Measurements from ENCODE around the gene TNRC6A.
"Not testable (repeated sequence)": the region's sequence is repeated elsewhere in the genome, so short reads cannot be mapped to it uniquely, and the experiment has no call there.

TNRC6A gene

DNA sequence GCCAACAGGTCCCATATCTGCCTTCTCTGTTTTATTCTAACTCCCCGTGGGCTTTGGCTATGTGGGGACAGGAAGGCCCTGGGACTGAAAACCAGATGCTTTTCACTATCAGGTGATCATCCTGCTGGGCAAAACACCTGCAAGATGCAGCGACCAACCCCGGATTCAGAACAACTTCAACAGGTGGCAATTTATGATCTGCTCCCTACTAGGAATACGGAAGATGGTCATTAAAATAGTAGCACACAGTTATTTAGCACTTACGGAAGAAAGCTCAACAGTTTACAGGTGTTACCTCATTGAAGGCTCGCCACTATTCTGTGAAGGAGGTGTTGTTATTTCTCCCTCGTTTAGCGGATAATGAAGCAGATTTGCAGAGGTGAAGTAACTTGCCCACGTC, 108.5 kb downstream of the TNRC6A start:
- Histone ChIP-seq H3K4me3 (ENCODE audit: low read depth in 1 of 2, low read length in 2 of 2) (no peak overlapping the region), H3K4me1 (ENCODE audit: control insufficient read depth in 1 of 2, insufficient read depth in 2 of 2, low read length in 2 of 2) (peaks cover 15 to 18% of the 10 kb centered on the region in 2 donors), H3K9ac (ENCODE audit: low read depth in 1 of 2, low read length in 2 of 2) (no peak overlapping the region), H3K27ac (ENCODE audit: low read depth, low read length) (no peak overlapping the region), H3K27me3 (ENCODE audit: control insufficient read depth in 1 of 2, insufficient read depth in 2 of 2, low read length in 2 of 2) (no peaks in the 10 kb centered on the region), H3K36me3 (ENCODE audit: control insufficient read depth in 1 of 2, insufficient read depth in 2 of 2, low read length in 2 of 2) (no peaks in the 10 kb centered on the region), H3K9me3 (ENCODE audit: control insufficient read depth in 1 of 2, low read length in 2 of 2) (no peaks in the 10 kb centered on the region)

DNA sequence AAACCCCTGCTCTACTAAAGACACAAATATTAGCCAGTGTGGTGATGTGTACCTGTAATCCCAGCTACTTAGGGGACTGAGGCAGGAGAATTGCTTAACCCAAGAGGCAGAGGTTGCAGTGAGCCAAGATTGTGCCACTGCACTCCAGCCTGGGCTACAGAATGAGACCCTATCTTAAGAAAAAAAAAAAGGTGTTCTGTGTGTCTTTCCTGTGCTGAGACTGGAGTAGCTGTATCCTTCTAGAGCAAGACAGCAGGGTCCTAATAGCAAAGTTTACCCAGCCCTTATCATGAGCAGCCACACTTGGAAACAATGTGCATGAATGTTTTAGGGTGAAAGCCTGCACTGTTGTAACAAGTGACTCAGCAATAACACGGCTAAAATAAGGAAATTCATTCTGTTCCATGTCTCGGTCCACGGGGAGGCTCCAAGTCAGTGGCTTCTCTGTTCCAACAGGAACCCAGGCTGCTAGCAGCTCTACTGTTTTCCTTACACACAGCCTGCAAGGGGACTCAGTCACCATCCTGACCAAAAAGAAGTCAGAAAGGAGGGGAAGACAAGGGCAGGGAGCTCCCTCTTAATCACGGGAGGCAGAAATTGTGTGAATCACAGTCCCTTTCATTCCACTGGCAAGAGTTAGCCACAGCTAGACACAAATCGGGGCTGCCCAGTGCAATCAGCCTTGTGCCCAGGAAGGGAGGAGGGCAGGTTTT, 109.3 kb downstream of the TNRC6A start:
- Histone ChIP-seq H3K27ac (ENCODE audit: low read depth, low read length) (no peak overlapping the region), H3K9ac (ENCODE audit: low read depth in 1 of 2, low read length in 2 of 2) (no peak overlapping the region), H3K4me1 (ENCODE audit: control insufficient read depth in 1 of 2, insufficient read depth in 2 of 2, low read length in 2 of 2) (peaks cover 15 to 19% of the 10 kb centered on the region in 2 donors), H3K4me3 (ENCODE audit: low read depth in 1 of 2, low read length in 2 of 2) (peak overlapping the region; percentile 12 to 65), H3K9me3 (ENCODE audit: control insufficient read depth in 1 of 2, low read length in 2 of 2) (no peaks in the 10 kb centered on the region), H3K36me3 (ENCODE audit: control insufficient read depth in 1 of 2, insufficient read depth in 2 of 2, low read length in 2 of 2) (no peaks in the 10 kb centered on the region), H3K27me3 (ENCODE audit: control insufficient read depth in 1 of 2, insufficient read depth in 2 of 2, low read length in 2 of 2) (no peaks in the 10 kb centered on the region)

DNA sequence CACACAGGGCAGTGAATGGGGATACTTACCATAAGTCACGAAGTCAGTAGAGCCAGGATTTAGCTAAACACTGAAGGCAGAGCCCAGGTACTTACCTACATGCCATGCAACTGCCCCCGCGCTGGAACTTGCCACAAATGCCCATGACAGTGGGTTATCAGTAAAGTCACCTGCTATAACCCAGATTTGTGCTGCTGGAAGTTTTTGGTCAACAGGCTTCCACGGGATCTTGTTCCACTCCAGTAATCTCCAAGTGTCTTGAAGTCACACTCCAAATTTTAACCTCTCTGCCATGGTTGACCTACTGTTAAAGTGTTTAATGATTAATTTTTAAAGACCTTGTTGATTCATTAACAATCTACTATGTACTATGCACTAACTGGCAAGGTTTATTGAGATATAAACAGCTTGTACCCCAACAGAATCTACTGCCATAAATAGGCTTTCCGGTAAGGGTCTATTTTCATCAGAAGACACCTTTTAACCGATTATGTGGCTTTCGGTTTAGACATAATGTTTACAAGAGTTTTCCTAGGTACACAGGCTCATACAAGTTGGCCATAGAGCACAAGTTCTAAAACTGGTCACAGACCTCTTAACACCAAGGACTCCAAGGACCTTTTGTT, 110.0 kb downstream of the TNRC6A start:
- no peak overlapping the region for H3K9ac ChIP-seq (ENCODE audit: low read depth in 1 of 2, low read length in 2 of 2)
- H3K36me3 ChIP-seq (ENCODE audit: control insufficient read depth in 1 of 2, insufficient read depth in 2 of 2, low read length in 2 of 2): no peaks in the 10 kb centered on the region
- no peak overlapping the region for H3K27ac ChIP-seq (ENCODE audit: low read depth, low read length)
- no peaks in the 10 kb centered on the region for H3K9me3 ChIP-seq (ENCODE audit: control insufficient read depth in 1 of 2, low read length in 2 of 2)
- H3K4me3 ChIP-seq (ENCODE audit: low read depth in 1 of 2, low read length in 2 of 2): peak overlapping the region; percentile 12 to 65
- peaks cover 18 to 23% of the 10 kb centered on the region in 2 donors for H3K4me1 ChIP-seq (ENCODE audit: control insufficient read depth in 1 of 2, insufficient read depth in 2 of 2, low read length in 2 of 2)
- H3K27me3 ChIP-seq (ENCODE audit: control insufficient read depth in 1 of 2, insufficient read depth in 2 of 2, low read length in 2 of 2): no peaks in the 10 kb centered on the region

DNA sequence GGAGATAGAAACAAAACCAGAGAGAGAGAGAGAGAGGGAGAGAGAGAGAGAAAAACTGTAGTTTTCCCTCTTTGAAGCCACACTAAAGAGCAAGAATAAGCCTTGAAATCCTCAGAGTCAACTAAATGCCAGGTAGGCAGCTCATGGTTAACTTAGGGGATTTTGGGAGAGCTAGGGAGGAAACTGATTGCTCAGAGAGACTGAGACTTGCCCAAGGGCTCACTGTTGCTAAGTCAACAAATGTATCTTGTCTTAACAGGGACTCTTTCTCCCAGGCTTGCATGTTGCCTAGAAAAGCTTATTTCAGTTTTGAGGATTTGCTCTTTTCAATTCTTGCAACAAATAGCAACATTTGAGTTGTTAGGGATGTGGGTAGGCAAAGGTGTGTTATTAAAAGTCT, 111.8 kb downstream of the TNRC6A start:
- H3K4me1 ChIP-seq (ENCODE audit: control insufficient read depth in 1 of 2, insufficient read depth in 2 of 2, low read length in 2 of 2): peaks cover 25 to 35% of the 10 kb centered on the region in 2 donors
- no peaks in the 10 kb centered on the region for H3K27me3 ChIP-seq (ENCODE audit: control insufficient read depth in 1 of 2, insufficient read depth in 2 of 2, low read length in 2 of 2)
- H3K36me3 ChIP-seq (ENCODE audit: control insufficient read depth in 1 of 2, insufficient read depth in 2 of 2, low read length in 2 of 2): no peaks in the 10 kb centered on the region
- no peak overlapping the region for H3K9ac ChIP-seq (ENCODE audit: low read depth in 1 of 2, low read length in 2 of 2)
- no peaks in the 10 kb centered on the region for H3K9me3 ChIP-seq (ENCODE audit: control insufficient read depth in 1 of 2, low read length in 2 of 2)
- no peak overlapping the region for H3K27ac ChIP-seq (ENCODE audit: low read depth, low read length)
- H3K4me3 ChIP-seq (ENCODE audit: low read depth in 1 of 2, low read length in 2 of 2): no peak overlapping the region

DNA sequence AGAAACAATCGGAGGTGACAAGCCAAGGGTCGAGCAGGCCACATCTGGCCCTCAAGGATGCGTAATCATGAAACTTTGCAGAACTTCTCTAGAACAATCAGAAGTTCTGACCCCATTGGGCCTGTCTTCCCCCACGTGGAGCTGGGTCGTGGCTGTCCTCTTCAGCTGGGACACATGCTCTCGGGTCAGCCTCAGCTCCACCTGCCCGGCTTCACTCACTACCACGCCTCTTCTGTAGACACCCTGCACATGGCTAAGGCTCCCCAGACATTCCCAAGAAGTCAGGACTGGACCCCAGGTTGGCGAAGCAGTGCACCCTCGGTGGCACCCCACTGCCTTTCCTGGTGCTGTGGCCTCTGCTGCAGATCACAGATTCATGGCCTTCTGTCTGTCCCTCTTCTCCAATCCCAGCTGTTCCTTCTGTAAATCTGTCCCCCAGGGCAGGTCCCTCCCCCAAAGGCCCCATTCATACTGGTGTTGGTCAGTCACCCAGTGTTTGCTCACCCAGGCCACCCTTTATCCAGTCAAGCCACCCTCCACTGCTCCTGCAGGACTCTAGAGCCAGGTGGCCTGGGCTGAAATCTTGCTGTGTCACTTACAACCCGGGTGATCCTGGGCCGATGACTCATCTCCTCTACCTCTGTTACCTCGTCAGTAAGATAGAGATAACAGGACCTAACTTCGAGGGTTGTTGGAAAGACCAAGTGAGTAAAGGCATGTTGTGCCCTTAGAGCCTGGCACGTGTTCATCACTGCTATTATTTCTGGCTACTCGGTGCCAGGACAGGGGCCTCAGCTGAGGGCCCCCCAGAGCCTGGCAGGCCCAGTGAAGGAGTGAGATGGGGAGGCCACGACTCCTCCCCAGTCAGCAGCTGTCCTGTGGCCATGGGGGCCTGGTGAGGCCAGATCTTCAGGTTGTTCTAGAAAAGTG, 114.9 kb downstream of the TNRC6A start:
- Histone ChIP-seq H3K36me3 (ENCODE audit: control insufficient read depth in 1 of 2, insufficient read depth in 2 of 2, low read length in 2 of 2) (no peaks in the 10 kb centered on the region), H3K9ac (ENCODE audit: low read depth in 1 of 2, low read length in 2 of 2) (no peak overlapping the region), H3K4me3 (ENCODE audit: low read depth in 1 of 2, low read length in 2 of 2) (no peak overlapping the region), H3K9me3 (ENCODE audit: control insufficient read depth in 1 of 2, low read length in 2 of 2) (no peaks in the 10 kb centered on the region), H3K4me1 (ENCODE audit: control insufficient read depth in 1 of 2, insufficient read depth in 2 of 2, low read length in 2 of 2) (peaks cover 22 to 24% of the 10 kb centered on the region in 2 donors), H3K27me3 (ENCODE audit: control insufficient read depth in 1 of 2, insufficient read depth in 2 of 2, low read length in 2 of 2) (no peaks in the 10 kb centered on the region), H3K27ac (ENCODE audit: low read depth, low read length) (no peak overlapping the region)

DNA sequence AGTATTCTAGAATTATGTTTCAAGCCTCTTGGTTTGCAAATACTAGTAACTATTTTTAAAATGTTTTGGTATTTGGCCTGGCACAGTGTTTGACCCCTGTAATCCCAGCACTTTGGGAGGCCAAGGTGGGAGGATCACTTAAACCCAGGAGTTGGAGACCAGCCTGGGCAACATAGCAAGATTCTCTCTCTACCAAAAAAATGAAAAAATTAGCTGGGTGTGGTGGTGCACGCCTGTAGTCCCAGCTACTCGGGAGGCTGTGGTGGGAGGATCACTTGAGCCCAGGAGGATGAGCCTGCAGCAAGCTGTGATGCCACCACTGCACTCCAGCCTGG, 115.5 kb downstream of the TNRC6A start:
- not testable (repeated sequence) for H3K36me3 ChIP-seq (ENCODE audit: control insufficient read depth in 1 of 2, insufficient read depth in 2 of 2, low read length in 2 of 2); H3K9me3 ChIP-seq (ENCODE audit: control insufficient read depth in 1 of 2, low read length in 2 of 2); H3K9ac ChIP-seq (ENCODE audit: low read depth in 1 of 2, low read length in 2 of 2); H3K4me3 ChIP-seq (ENCODE audit: low read depth in 1 of 2, low read length in 2 of 2); H3K27me3 ChIP-seq (ENCODE audit: control insufficient read depth in 1 of 2, insufficient read depth in 2 of 2, low read length in 2 of 2); H3K27ac ChIP-seq (ENCODE audit: low read depth, low read length)
- peaks cover 20 to 22% of the 10 kb centered on the region in 2 donors for H3K4me1 ChIP-seq (ENCODE audit: control insufficient read depth in 1 of 2, insufficient read depth in 2 of 2, low read length in 2 of 2)

DNA sequence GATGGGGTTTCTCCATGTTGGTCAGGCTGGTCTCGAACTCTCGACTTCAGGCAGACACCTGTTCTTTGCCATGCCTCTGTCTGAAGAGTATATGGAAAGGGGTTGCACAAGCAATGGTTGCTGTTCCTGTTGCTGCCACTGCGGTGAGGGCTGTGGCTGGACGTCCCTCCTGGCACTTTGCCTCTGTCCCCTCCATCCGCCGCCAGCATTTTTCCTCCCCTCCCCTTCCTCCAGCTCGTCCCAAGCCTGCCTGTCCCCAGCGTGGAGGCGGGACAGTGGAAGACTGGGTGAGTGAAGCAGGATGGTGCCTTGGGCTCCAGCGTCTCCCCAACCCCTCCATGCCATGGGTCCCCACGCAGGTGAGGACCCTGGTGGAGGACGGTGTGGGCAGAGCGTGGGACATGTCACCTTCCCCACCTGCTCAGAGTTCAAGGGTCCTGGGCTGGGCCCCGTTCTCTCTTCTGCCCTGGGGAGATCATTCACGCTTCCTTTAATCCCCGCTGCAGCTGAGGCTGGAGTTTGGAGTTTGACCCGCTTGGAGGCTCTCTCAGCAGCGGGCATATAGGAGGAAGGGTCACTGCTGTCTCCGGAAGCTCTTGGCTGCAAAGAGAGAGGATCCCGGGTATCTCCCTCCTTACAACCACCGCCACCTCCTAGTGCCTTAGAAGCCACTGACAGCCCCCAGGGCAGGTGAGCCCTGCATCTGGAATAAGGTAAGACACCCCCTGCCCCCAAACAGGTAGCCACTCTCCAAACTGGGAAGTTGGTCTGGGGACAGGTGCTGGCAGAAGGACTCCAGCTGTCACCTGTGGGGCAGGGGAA, 116.5 kb downstream of the TNRC6A start, which contains the start of gene SLC5A11:
Gene SLC5A11 (plus strand): TSS at position 238 of the 822 bp plus-strand sequence. CDS start 12,681 bp downstream, outside the sequence.
- Histone ChIP-seq H3K27ac (ENCODE audit: low read depth, low read length) (no peak within 1 kb of the TSS), H3K36me3 (ENCODE audit: control insufficient read depth in 1 of 2, insufficient read depth in 2 of 2, low read length in 2 of 2) (no peaks in the 10 kb centered on the region), H3K9me3 (ENCODE audit: control insufficient read depth in 1 of 2, low read length in 2 of 2) (no peaks in the 10 kb centered on the region), H3K4me3 (ENCODE audit: low read depth in 1 of 2, low read length in 2 of 2) (peak within 1 kb of the TSS; percentile 26 to 43), H3K4me1 (ENCODE audit: control insufficient read depth in 1 of 2, insufficient read depth in 2 of 2, low read length in 2 of 2) (peaks cover 20 to 22% of the 10 kb centered on the region in 2 donors), H3K9ac (ENCODE audit: low read depth in 1 of 2, low read length in 2 of 2) (no peak within 1 kb of the TSS), H3K27me3 (ENCODE audit: control insufficient read depth in 1 of 2, insufficient read depth in 2 of 2, low read length in 2 of 2) (no peaks in the 10 kb centered on the region)

DNA sequence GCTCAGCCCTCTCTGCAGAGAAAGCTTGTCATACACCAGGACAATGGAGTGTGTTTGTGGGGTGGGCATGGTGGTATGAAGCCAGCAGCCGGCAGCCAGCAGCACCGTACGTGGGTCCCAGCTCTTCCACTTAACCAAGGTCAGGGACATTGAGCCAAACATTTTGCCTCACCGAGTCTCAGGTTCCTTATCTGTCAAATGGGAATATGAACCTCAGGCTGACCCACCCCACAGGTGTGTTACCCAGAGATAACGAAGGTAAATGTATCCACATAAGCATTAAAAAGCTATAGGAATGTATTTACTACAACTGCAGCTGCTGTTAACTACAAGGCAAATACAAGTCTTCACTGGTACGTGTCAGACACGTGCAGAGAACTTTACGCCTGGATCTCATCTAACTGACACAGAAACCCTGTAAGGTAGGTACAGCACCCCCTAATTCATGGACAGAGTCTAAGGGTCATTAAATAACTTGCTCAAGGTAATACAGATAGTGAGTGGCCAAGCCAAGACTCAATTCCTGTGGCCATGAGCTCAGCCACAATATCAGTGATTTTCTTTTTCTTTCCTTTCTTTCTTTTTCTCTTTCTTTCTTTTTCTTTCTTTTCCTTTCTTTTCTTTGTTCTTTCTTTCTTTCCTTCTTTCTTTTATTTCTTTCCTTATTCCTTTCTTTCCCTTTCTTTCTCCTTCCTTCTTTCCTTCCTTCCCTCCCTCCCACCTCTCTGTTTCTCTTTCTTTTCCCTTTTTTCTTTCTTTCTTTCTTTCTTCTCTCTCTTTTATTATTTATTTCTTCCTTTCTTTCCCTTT, 117.3 kb downstream of the TNRC6A start:
- H3K4me1 ChIP-seq (ENCODE audit: control insufficient read depth in 1 of 2, insufficient read depth in 2 of 2, low read length in 2 of 2): peaks cover 20 to 22% of the 10 kb centered on the region in 2 donors
- no peaks in the 10 kb centered on the region for H3K9me3 ChIP-seq (ENCODE audit: control insufficient read depth in 1 of 2, low read length in 2 of 2)
- no peak overlapping the region for H3K9ac ChIP-seq (ENCODE audit: low read depth in 1 of 2, low read length in 2 of 2)
- peak overlapping the region; percentile 26 to 43 for H3K4me3 ChIP-seq (ENCODE audit: low read depth in 1 of 2, low read length in 2 of 2)
- no peaks in the 10 kb centered on the region for H3K36me3 ChIP-seq (ENCODE audit: control insufficient read depth in 1 of 2, insufficient read depth in 2 of 2, low read length in 2 of 2)
- no peaks in the 10 kb centered on the region for H3K27me3 ChIP-seq (ENCODE audit: control insufficient read depth in 1 of 2, insufficient read depth in 2 of 2, low read length in 2 of 2)
- H3K27ac ChIP-seq (ENCODE audit: low read depth, low read length): no peak overlapping the region

DNA sequence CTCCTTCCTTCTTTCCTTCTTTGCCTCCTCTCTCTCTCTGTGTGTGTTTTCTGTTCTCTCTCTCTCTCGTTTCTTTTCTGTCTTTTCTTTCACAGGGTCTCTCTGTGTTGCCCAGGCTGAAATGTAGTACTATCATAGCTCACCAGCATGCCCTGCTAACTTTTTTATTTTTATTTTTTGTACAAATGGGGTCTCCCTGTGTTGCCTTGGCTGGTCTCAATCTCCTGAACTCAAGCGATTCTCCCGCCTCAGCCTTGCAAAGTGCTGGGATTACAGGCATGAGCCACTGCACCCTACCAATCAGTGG, 117.9 kb downstream of the TNRC6A start:
- Histone ChIP-seq H3K9me3 (ENCODE audit: control insufficient read depth in 1 of 2, low read length in 2 of 2) (no peaks in the 10 kb centered on the region), H3K9ac (ENCODE audit: low read depth in 1 of 2, low read length in 2 of 2) (no peak overlapping the region), H3K4me3 (ENCODE audit: low read depth in 1 of 2, low read length in 2 of 2) (no peak overlapping the region), H3K27ac (ENCODE audit: low read depth, low read length) (no peak overlapping the region), H3K36me3 (ENCODE audit: control insufficient read depth in 1 of 2, insufficient read depth in 2 of 2, low read length in 2 of 2) (no peaks in the 10 kb centered on the region), H3K4me1 (ENCODE audit: control insufficient read depth in 1 of 2, insufficient read depth in 2 of 2, low read length in 2 of 2) (peaks cover 20 to 22% of the 10 kb centered on the region in 2 donors), H3K27me3 (ENCODE audit: control insufficient read depth in 1 of 2, insufficient read depth in 2 of 2, low read length in 2 of 2) (no peaks in the 10 kb centered on the region)
